ENCODE data around the gene UBL4B.
A peak's percentile ranks its signal among the peaks of the same experiment; 100 is the strongest.

Gene UBL4B

DNA sequence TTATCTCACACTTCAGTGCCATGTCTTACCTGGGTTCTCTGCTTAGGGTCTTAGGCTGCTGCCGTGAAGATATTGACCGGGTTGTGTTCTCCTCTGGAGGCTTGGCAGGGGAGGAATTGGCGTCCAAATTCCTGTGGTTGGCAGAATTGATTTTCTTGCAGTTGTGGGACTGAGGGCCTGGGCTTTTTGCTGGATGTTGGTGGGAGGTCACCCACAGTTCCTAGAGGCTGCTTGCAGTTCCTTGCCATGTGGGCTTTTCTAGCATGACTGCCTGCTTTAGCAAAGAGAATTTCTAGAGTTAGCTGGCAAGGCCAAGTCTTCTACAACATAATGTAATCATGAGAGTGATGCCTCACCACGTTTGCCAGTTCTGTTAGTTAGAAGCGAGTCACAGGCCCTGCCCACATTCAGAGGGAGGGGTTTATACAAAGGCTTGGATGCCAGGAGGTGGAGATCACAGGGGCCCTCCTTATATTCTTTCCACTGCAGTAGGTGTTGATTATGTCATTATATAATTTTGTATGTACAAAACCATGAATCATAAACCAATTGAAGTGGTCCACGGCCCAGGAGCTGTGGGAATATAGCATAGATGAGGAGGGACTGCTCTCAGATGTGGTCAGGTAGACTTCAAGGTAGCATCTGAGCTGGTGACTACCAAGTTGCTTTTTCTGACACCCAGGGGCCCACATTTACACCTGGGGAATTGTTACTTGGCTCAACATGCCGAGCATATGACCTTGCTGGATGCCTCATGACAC lies 6.6 kb downstream of the UBL4B start:
- DNase-seq: no peak

DNA sequence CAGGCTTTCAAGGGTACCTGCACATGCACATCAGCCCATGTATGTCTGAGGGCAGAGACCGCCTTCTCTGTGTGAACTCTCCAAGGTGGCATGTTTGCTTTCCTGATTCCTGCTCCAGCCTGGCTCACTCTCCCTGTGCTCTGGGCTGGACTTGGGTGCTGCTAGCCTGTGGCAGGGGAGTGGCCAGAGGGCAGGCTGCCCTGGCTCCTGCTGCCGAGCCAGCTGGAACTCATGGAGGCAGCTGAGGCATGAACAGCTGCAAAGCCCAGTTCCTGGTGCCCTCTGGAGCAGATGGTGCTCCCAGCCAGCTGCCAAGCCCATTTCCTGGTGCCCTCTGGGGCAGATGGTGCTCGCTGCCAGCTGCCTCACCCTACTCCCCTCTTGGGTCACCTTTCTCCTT lies 7.6 kb downstream of the UBL4B start:
- no peak for DNase-seq

DNA sequence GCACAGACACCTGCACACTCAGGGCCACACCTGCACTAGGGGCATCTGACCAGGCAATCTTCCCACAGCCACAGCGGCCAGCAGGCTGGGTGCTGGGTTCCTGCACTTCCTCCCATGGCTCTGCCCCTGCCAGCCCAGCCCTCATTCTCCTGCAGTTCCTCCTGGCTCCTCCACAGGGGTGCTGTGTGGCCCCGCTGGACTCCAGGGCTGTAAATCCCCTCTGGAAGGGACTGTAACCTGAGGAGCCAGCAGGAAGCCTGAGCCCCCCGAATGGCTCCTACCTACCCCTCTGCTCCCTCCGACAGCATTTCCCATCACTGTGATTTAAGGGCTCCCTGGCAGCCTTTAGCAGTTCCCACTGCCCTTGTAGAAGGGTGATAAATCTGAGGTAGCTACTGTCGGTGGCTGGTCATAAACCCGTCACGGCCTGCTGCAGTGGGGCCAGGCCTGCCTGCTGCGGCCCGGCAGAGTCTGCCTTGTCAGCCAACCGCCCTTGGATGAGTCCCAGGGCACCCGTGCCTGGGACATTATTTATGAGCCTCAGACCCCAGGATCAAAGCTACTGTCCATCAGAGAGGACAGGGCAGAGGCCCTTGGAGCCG lies 8.8 kb downstream of the UBL4B start:
- no peak for DNase-seq

DNA sequence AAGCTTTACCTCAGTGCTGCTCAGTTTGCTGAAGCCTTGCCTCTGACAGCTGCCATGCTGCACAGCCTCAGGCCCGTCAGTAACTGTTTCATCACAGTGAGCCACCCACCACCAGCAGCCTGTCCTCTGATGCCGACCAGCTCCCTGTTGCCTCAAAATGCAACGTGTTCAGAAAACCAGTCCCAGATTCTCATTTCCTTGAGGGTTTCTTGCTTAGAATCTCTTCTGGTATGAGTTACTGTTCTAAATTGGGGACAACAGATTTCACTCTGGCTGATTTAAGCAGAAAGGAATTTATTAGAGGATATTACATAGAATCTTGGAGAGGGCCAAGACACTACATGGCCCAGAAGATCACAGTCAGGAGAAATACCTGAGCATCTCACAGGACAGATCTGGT lies 11.0 kb downstream of the UBL4B start:
- no peak for DNase-seq

DNA sequence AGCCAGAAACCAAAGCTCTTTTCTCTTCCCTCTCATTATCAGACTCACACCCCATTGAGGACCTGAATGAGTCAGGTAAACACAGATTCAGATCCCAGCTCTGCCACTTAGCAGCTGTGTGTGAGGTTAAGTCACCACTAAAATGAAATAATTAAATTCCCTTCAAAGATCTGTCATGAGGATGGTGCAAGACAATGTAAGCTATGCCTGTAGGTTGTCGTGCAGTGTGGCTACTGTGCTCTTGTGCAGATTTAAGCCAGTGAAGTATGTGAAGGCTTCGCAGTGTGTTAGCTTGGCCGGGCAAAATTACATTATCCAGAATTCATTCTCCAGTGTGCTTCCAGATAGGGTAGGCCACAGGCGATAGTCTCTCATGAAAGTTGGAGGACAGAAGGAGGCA lies 13.6 kb downstream of the UBL4B start:
- no peak for DNase-seq

DNA sequence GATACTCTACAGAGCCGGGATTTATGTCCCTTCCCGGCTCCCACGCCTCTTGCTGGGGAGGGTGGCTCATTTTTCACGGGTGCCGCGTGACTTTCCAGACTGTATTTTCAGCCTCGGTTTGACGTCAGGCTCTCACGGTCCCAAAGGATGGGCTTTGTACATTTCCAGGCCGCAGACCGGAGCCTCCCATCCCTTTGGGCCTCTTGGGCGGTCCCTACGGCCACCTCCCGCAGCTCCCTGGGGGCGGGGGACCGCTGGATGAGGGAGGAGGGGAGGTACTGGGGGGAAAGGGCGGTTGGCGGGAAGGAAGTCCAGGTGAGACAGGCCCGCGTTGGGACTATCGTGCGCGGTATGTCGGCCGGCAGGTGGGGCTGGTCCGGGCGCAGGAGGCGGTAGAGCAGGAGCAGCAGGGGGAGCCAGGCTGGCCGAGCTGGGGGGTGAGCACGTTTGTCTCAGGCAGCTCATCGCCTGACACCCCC lies 17.9 kb downstream of the UBL4B start:
- no peak for DNase-seq

DNA sequence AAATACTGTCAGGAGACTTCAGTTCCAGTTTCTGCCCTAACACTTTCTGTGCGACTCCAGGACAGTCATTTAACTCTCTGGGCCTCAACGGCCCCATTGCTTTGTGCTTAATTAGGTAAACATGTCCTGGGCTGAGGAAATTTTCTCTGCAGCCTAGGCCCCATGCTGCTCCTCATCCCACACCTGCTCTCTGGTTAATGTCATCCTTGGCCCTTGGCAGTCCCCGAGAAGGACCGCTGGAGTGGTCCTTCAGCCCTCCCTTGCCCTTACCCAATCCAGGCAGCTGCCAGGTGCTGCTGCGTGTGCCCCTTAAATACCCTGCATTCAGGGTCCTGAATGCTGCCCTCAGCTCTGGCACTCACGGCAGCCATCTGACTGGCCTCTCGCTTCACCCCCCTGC lies 18.7 kb downstream of the UBL4B start:
- no peak for DNase-seq

DNA sequence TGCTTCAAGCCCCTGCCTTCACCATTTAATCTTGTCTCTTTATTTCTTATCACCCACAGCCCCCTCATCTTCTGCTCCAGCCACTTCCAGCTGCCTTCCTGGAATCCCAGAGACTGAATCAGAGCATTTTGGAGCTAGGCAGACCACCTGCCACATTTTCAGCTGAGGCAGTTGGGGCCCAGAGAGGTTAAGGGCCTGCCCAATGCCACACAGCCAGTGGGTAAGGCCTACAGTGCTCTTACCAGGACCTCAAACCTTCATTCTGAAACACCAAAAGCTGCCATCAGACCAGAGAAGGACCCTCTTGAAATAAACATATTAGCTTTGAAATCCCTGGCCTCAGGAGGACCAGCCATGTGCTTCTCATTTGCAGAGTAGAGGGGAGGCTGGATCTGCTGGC lies 20.4 kb downstream of the UBL4B start:
- DNase-seq: no peak

DNA sequence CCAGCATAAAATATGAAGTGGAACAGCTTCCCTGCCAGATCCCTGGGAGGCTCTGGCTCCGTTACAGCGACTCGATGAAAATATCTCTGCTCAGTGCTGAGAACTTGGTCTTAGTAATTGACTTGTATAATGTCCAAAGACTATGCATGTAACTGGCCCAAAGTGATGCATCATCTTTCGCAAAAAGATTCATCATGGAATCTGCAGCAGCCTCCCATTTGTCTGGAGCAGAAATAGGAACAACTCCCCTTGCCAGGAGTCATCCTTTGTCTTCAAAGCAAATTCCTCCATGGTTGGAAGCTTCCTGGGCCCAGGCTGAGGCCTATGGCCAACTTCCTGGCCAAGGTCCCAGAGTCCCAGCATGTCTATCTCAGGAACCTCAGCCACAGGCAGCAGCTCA lies 21.2 kb downstream of the UBL4B start:
- DNase-seq: no peak

DNA sequence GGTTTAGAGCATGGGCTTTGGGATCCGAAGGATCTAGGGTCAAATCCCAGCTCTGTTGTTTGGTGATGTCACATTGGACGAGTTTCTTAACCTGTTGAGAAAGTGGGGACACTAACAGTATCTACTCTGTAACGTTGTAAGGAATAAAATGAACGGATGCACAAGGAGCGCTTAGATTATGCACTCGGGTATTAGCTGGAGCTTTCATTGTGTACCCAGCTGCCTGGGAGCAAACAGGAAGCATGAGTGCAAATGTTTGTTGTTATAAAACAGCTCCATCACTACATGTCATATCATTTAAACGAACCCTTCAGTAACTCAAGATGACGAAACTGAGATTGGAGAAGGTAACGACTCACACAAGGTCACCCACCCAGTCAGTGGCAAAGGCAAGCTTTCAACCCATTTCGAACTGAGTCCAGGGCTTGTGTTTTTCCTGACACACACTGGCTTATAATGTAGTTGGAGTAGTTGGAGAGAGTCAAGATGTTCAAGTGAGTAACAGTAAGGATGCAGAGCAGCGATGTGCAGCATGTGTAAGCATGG lies 21.9 kb downstream of the UBL4B start:
- DNase-seq: no peak

DNA sequence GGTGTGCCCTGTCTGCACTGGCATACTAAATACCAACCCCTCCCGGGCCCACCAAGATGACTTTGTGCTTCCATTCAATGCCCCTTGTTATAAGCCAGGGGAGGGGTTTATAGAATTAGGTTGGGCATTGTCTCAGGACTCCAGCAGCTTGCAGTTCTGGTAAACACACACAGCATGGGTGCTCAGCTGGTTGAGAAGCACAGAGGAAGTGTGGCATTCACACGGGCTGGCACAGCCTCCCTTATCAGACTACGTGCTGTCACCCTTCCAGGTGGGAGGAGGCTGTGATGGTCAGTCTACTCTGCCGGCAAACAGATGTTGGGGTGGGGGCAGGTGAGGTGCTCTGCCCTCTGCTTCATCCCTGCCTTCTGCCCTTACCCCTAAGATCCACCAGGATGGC lies 23.0 kb downstream of the UBL4B start:
- no peak for DNase-seq

DNA sequence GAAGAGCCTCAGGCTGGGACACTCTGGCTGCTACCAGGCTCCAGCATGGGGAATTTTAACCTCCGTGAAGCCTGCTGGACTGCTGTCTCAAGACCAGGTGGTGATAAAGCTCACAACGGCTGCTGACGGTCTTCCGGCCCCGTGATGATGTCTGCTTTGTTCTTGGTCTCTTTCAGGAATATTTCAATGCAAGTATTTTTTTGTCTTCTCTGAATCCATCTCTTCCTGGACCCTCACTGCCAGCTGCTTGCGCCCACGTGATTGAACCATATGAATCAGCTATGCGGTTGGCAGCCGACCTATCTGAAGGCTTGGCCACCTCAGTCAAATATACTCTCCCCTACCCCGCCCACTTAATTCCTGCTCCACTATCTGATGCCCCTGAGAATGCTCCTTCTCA lies 23.4 kb downstream of the UBL4B start:
- DNase-seq: no peak

DNA sequence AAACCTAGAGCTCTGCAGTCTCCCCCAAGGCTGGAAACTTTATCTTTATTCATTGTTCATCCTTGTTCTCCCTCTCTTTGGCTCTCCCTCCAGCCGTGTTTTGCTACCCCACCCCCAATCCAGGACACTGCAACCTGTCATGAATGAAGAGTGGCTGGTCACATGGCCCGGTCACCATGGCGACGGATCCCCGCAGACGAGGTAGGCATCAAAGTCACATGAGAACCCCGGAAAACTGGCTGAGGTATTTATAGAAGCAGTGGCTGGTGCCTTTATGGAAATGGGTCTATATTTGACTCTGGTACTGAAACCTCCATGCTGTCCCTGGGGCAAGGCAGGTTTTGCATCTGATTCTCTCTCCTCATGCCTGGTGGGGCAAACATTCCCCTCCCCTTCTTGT lies 24.7 kb downstream of the UBL4B start:
- no peak for DNase-seq

DNA sequence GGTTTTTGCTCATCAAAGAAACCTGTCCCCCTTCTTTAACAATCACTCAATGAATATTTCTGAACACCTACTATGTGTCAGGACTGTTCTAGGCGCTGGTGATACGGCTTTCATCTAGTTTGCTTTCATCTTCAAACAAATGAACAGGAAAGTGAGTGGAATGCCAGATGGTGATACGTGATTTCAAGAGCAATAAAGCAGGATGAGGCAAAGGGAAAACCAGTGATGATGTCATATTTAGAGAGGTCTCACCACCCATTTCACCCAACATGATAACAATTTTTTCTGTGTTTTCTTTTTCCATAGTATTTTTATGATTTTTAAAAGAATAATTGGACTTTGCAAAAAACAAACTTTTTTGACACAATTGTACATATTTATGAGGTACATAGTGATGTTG lies 26.7 kb downstream of the UBL4B start:
- DNase-seq: no peak

DNA sequence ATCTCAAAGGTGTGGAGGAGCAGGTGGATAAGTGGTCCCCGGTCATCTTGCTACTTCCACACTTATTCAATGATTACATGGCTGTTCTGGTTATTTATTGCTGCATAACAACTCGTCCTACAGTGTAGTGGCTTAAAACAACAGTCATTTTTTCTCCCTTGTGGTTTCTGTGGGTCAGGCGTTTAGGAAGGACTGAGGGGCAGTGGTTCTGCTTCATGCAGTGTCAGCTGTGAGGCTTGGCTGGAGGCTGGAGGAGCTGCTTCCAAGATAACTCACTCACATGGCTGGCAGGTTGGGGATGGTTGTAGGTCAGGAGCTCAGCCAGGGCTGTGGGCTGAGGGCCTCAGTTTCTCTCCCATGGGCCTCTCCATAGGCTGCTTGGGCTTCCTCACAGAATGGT lies 32.1 kb downstream of the UBL4B start:
- DNase-seq: no peak

DNA sequence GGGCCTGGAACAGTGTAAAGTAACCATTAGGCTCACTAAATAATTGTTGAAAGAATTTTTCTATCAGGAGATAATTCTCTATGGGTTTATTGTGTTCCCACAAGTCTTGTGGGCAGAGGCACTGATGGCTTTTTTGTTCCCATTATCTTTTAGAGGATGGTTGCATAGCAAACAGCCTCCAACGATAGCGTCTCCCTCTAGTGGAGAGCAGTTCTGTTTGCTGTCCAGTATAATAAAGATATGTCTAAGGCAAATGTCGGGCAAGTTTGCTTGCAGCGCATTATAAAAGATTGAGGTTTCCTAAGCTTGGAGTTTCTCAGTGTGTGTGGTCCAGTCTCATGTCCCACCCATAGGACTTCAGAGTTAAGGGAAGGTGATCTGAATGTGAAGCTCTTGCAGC lies 36.7 kb downstream of the UBL4B start:
- no peak for DNase-seq

DNA sequence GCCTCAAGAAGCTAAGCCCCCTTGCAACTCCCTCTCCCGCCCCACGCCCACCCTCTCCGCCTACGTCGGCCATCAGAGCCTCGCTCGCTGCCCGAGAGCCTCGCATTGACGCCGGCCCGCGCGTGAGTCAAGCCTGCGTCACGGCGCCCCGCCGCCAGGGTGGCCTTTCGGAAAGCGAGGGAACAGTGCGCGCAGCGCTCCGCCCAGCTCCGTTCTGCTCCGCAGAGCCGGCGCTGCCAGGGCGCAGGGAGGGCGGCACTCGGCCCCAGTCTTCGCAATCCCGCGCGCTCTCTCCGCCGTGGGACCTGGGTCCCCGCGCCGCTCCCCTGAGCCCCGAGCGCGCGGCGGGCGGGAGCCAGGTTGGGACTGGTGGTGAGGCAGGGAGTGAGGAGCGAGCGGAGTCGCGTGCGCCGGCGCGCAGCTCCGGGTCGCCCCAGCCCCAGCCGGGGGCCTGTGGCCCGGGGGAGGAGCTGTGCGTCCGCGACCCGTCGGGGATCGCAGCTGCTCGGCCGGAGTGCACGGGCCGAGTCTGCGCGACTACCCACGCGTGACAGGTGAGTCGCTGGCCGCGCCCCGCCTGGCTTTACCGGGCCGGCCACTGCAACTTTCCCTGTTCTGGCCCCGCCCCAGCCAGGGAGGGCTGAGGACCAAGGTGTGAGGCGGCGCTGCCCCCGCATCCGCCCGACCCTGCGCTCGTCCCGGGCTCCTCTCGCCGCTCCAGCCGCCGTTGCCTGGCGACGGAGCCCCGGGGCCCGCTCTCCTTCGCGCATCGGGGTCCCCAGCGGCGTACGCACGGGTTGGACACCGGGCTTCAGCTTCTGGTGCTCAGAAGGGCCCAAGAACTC lies 38.3 kb downstream of the UBL4B start, which contains the start of gene SLC6A17:
Gene SLC6A17, plus strand, starts transcription at position 165 of the 845 bp plus-strand sequence. CDS start 16,436 bp downstream, outside the sequence.
- peak; percentile 40 for DNase-seq

DNA sequence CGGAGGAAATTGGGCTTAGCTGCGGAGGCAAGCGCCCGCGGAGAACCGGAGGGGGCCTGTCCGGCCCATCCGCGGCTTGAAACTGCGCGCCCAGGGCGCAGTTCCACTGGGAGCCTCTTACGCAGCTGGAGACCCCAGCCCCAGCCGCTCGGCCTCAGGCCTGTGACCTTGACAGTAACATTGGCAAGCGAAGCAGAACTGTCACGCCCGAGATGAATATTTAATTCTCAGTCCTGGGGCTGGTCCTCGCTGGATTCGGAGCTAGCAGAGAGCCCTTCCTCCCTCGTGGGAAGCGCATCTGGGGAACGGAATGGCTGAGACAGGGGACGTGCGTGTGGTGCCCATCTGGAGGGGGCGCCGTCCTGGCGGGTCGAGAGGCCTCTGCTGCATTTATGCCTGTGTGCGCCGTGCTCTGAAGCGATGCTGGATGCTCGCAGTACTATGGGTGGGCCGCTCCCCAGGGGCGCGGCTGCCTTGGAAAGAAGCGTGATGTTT lies 39.0 kb downstream of the UBL4B start:
- DNase-seq: no peak

DNA sequence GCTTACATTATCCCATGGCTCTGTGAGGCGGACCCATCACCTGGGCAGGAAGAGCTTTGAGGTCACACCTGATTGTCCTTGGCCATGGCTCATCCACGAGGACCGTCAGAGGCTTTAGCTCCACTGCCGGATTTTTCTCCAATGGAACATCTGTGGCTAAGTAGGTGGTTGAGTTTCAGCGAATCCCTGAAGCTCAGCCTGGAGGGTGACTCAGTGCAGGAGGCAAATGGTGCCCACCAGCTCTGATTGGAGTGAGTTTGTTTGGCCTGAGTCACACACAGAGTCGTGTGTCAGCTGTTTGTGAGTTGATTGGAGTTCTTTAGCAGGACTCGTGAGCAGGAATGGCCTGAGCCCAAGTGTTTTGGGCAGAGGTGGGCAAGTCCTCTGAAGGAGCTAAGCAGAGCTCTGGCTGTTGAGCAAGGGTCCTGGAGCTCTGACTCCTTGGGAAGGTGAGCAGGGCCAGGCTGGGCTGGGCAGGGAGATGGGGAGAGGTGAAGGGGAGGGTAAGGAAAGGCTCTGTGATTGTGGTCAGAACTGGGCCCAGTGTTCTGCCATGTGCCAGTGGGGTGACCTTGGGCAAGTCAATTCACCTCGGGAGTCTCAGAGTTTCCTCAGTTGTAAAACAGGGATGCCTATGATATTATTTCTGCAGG lies 40.0 kb downstream of the UBL4B start:
- DNase-seq: no peak

DNA sequence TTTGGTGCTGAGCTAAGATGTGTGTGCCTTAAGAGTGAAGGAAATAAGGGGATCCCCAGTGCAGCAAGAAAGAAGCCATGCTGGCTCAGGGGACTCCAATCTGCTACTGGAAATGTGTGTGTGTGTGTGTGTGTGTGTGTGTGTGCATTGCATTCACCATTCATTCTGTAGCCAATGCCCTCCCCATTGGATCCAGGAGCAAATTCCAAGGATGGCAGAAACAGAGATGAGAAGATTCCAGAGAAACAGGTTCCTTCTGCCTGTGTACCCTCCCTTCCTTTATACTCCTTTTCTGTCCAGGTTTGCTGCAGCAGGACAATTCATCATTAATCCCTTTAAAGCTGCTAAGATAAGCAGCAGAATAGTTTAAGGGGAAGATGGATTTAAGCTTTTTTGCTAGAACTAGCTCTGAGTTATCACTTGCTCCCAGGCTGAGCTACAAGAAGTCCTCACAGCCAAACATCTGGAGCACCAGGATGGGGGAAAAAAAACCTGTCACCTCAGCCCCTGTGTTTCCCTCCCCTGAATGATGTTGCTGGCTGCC lies 41.2 kb downstream of the UBL4B start:
- DNase-seq: no peak

DNA sequence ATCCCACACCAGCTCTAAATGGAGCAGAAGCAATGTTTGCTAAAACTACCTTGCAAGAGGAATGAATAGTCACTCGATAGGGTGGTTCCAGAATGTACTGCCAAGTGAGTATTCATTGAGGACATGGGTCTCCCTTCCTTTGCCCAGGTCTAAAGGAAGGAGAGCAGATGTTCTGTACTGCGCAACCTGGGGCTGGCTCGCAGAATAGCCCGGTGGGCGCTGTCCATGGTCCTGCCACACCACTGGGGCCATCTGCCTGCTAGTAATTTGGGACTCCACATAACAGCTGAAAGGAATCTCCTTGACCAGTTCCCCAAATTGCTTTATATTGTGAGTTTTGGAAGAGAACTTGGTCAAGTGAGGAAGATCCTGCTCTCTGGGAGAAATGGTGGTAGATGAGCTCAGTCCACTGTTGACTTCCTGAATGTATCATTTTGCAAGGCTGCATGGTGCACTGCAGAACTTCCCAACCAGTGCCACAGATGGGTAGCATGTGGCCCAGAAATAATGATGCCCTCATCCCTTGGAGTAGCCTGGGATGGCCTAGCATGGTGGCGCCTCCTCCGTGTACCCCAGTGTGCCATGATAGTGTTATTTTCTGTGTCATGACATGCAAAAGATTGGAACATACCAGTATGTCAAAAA lies 43.8 kb downstream of the UBL4B start:
- peak; percentile 39 for DNase-seq

DNA sequence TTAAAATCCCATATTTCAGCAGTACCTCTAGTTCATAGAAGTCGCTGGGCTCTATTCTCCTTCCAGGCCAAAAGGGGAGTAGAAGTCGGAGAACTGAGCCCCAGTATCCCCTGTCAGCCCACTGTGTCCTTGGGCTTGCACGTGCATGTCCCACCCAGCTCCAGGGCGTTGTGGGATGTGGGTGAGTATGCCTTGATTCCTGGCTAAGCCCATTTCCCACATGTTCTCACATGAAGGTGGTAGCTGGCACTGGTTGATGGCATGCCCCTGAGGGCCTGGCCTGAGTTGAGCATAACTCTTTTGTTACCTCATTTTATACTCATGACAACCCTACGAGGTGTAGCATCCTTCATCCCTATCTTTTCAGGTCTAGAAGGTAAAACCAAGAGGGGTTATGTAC lies 46.0 kb downstream of the UBL4B start:
- no peak for DNase-seq
